ENCODE results near the gene PIK3CD. TPM values are rescaled to one million over a fixed set of nuclear protein-coding genes. Genes with fewer than 3 reads are reported as not detected.
"Not testable (repeated sequence)": the region's sequence is repeated elsewhere in the genome, so short reads cannot be mapped to it uniquely, and the experiment has no call there.

Gene PIK3CD
- polyA plus RNA-seq, 1 of the 3 experiments (the other 2 are of a cell fraction), result 6.0 TPM

DNA sequence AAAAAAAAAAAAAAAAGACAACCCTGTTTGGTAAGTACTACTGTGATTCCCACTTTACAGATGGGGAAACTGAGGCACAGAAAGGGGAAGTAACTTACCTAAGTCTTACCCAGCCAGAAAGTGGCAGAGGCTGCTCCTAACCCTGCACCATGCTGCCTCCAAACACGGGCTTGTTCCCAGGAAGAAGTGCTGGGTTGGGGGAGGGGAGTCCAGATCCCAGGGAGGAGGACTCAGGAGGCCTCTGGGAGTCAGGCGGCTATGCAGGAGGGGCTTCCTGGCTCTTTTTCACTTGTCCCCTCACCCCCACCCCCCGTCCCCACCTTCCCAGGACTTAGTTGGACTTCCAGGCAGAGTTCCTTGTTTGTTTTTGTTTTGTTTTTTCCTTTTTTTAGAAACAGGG lies 23.9 kb downstream of the PIK3CD start:
- 75% methylated on average over 3 of the region's 3 CpGs for WGBS (ENCODE audit: low lambda C conversion rate)
- POLR2A ChIA-PET, result no interaction called here

DNA sequence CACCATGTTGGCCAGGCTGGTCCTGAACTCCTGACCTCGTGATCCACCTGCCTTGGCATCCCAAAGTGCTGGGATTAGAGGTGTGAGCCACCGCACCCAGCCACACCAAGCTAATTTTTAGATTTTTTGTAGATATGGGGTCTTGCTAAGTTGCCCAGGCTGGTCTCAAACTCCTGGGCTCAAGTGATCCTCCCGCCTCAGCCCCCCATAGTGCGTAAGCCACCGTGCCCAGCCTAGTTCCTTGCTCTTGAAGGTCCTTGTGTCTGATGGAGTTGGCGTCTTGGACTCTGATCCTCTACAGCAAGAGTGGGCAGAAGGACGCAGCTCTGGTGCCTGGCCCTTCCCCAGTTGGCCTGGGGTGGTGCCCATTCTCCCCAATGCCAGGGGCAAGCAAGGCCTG lies 24.6 kb downstream of the PIK3CD start:
- H3F3A ChIP-seq (replicated peaks; ENCODE audit: insufficient read depth); POLR2A ChIA-PET; H3K9me3 ChIP-seq; H2AFZ ChIP-seq (ENCODE audit: low read depth); H3K36me3 ChIP-seq (replicated peaks in 1 of 2; ENCODE audit: control insufficient read depth in 1 of 2, insufficient read depth in 2 of 2, low read length in 1 of 2); H3K79me2 ChIP-seq (ENCODE audit: insufficient read depth); H3K9me2 ChIP-seq; H4K20me1 ChIP-seq (ENCODE audit: insufficient read depth); H3K4me1 ChIP-seq (ENCODE audit: control insufficient read depth in 1 of 2, insufficient read depth in 2 of 2, low read depth in 1 of 2, low read length in 1 of 2); DNase-seq; H3K27ac ChIP-seq (ENCODE audit: low read depth in 2 of 2, low read length in 1 of 2); H3K27me3 ChIP-seq (ENCODE audit: insufficient read depth); H3K9ac ChIP-seq; H3K4me2 ChIP-seq; H3K4me3 ChIP-seq (ENCODE audit: low read depth in 2 of 2, low read length in 1 of 2): not testable (repeated sequence)
- 76% methylated on average over 2 of the region's 7 CpGs for WGBS (ENCODE audit: low lambda C conversion rate)
- CTCF ChIA-PET, result interaction anchor here (1.3 kb wide), 1 partner anchor 9 kb away, joined by 3 read pairs; no protein-coding TSS in a partner anchor

More for the DNA sequence above, 23.9 kb downstream of the PIK3CD start:
- no peak for DNase-seq
- Histone ChIP-seq H3K9ac (no peak overlapping the region), H3K4me2 (no peak overlapping the region), H3K9me2 (no peaks in the 10 kb centered on the region), H2AFZ (ENCODE audit: low read depth) (no peak overlapping the region), H3K36me3 (replicated peaks in 1 of 2; ENCODE audit: control insufficient read depth in 1 of 2, insufficient read depth in 2 of 2, low read length in 1 of 2) (no peaks in the 10 kb centered on the region), H3K9me3 (no peaks in the 10 kb centered on the region), H3K79me2 (ENCODE audit: insufficient read depth) (no peaks in the 10 kb centered on the region), H3K27me3 (ENCODE audit: insufficient read depth) (no peaks in the 10 kb centered on the region), H3K4me1 (ENCODE audit: control insufficient read depth in 1 of 2, insufficient read depth in 2 of 2, low read depth in 1 of 2, low read length in 1 of 2) (no peaks in the 10 kb centered on the region), H4K20me1 (ENCODE audit: insufficient read depth) (no peaks in the 10 kb centered on the region), H3F3A (replicated peaks; ENCODE audit: insufficient read depth) (no peaks in the 10 kb centered on the region), H3K4me3 (ENCODE audit: low read depth in 2 of 2, low read length in 1 of 2) (no peak overlapping the region), H3K27ac (ENCODE audit: low read depth in 2 of 2, low read length in 1 of 2) (no peak overlapping the region)
- CTCF ChIA-PET, result no interaction called here
- TF ChIP-seq TCF12 (IDR thresholded peaks at IDR 0.05) (no peak), MXI1 (IDR thresholded peaks at IDR 0.05; ENCODE audit: low read depth, low read length) (no peak), CHD2 (IDR thresholded peaks at IDR 0.05; ENCODE audit: low read length, partially characterized antibody) (no peak), RAD21 (IDR thresholded peaks at IDR 0.05; ENCODE audit: low read length) (no peak), FOXM1 (IDR thresholded peaks at IDR 0.05; ENCODE audit: low read depth) (no peak), MEF2A (IDR thresholded peaks at IDR 0.05; ENCODE audit: borderline replicate concordance, low read depth) (no peak), RXRA (IDR thresholded peaks at IDR 0.05; ENCODE audit: borderline replicate concordance, low read depth) (no peak), POLR2AphosphoS5 (IDR thresholded peaks at IDR 0.05; ENCODE audit: low read depth, low read length) (no peak)
- TF ChIP-seq, protein P1, sequence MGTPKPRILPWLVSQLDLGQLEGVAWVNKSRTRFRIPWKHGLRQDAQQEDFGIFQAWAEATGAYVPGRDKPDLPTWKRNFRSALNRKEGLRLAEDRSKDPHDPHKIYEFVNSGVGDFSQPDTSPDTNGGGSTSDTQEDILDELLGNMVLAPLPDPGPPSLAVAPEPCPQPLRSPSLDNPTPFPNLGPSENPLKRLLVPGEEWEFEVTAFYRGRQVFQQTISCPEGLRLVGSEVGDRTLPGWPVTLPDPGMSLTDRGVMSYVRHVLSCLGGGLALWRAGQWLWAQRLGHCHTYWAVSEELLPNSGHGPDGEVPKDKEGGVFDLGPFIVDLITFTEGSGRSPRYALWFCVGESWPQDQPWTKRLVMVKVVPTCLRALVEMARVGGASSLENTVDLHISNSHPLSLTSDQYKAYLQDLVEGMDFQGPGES (IDR thresholded peaks at IDR 0.05; ENCODE audit: low read depth, low read length), result no peak
- TF ChIP-seq, protein P2, sequence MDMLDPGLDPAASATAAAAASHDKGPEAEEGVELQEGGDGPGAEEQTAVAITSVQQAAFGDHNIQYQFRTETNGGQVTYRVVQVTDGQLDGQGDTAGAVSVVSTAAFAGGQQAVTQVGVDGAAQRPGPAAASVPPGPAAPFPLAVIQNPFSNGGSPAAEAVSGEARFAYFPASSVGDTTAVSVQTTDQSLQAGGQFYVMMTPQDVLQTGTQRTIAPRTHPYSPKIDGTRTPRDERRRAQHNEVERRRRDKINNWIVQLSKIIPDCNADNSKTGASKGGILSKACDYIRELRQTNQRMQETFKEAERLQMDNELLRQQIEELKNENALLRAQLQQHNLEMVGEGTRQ (IDR thresholded peaks at IDR 0.05; ENCODE audit: borderline replicate concordance, low read depth, low read length), result no peak
- TF ChIP-seq, protein P3, sequence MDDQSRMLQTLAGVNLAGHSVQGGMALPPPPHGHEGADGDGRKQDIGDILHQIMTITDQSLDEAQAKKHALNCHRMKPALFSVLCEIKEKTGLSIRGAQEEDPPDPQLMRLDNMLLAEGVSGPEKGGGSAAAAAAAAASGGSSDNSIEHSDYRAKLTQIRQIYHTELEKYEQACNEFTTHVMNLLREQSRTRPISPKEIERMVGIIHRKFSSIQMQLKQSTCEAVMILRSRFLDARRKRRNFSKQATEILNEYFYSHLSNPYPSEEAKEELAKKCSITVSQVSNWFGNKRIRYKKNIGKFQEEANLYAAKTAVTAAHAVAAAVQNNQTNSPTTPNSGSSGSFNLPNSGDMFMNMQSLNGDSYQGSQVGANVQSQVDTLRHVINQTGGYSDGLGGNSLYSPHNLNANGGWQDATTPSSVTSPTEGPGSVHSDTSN (IDR thresholded peaks at IDR 0.05), result no peak
- TF ChIP-seq, protein P4, sequence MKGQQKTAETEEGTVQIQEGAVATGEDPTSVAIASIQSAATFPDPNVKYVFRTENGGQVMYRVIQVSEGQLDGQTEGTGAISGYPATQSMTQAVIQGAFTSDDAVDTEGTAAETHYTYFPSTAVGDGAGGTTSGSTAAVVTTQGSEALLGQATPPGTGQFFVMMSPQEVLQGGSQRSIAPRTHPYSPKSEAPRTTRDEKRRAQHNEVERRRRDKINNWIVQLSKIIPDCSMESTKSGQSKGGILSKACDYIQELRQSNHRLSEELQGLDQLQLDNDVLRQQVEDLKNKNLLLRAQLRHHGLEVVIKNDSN (IDR thresholded peaks at IDR 0.05; ENCODE audit: borderline replicate concordance, low read depth), result no peak
- TF ChIP-seq, protein P5, sequence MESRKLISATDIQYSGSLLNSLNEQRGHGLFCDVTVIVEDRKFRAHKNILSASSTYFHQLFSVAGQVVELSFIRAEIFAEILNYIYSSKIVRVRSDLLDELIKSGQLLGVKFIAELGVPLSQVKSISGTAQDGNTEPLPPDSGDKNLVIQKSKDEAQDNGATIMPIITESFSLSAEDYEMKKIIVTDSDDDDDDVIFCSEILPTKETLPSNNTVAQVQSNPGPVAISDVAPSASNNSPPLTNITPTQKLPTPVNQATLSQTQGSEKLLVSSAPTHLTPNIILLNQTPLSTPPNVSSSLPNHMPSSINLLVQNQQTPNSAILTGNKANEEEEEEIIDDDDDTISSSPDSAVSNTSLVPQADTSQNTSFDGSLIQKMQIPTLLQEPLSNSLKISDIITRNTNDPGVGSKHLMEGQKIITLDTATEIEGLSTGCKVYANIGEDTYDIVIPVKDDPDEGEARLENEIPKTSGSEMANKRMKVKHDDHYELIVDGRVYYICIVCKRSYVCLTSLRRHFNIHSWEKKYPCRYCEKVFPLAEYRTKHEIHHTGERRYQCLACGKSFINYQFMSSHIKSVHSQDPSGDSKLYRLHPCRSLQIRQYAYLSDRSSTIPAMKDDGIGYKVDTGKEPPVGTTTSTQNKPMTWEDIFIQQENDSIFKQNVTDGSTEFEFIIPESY (IDR thresholded peaks at IDR 0.05; ENCODE audit: borderline replicate concordance, low read depth), result no peak

Data from SK-N-SH (cell line).